Measurements from ENCODE around the gene MICALL1.

MICALL1 gene

GRCh38 chr22:37930270-37930951, 24.3 kb downstream of the MICALL1 start:
- peak; percentile 55 for TF ChIP-seq CTCF (IDR thresholded peaks at IDR 0.05; ENCODE audit: low read depth, low read length)
- DNase-seq (ENCODE audit: extremely low read depth, low read depth), result no peak

- no peak for DNase-seq (ENCODE audit: extremely low read depth, low read depth)
- TF ChIP-seq CTCF (IDR thresholded peaks at IDR 0.05; ENCODE audit: low read depth, low read length), result no peak
Measured at GRCh38 chr22:37930952-37931440, 24.9 kb downstream of the MICALL1 start.

GRCh38 chr22:37931893-37932389, 25.8 kb downstream of the MICALL1 start:
- TF ChIP-seq CTCF (IDR thresholded peaks at IDR 0.05; ENCODE audit: low read depth, low read length), result no peak
- no peak for DNase-seq (ENCODE audit: extremely low read depth, low read depth)

GRCh38 chr22:37932401-37932800, 26.3 kb downstream of the MICALL1 start:
- TF ChIP-seq CTCF (IDR thresholded peaks at IDR 0.05; ENCODE audit: low read depth, low read length), result no peak
- no peak for DNase-seq (ENCODE audit: extremely low read depth, low read depth)

- TF ChIP-seq CTCF (IDR thresholded peaks at IDR 0.05; ENCODE audit: low read depth, low read length), result no peak
- DNase-seq (ENCODE audit: extremely low read depth, low read depth), result no peak
Measured at GRCh38 chr22:37932821-37933578, 26.9 kb downstream of the MICALL1 start.

- peak; percentile 99 for TF ChIP-seq CTCF (IDR thresholded peaks at IDR 0.05; ENCODE audit: low read depth, low read length)
- DNase-seq (ENCODE audit: extremely low read depth, low read depth), result peak; percentile 64
Measured at GRCh38 chr22:37933711-37934376, 27.7 kb downstream of the MICALL1 start.

Data from AG09319 (cell line).